ENCODE results near the gene ABCC9.

ABCC9 gene

DNA sequence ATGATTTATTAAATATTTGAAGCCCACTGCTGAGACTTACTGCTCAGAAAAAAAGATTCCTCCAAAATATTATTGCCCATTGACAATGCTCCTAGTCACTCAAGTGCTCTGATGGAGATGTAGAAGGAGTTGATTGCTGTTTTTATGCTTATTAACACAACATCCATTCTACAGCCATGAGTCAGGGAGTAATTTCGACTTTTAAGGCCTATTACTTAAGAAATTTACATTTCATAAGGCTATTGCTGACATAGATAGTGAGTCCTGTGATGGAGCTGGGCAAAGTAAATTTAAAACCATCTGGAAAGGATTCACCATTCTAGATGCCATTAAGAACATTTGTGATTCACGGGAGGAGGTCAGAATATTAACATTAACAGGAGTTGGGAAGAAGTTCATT lies 171.9 kb downstream of the ABCC9 start:
- DNase-seq = no peak

DNA sequence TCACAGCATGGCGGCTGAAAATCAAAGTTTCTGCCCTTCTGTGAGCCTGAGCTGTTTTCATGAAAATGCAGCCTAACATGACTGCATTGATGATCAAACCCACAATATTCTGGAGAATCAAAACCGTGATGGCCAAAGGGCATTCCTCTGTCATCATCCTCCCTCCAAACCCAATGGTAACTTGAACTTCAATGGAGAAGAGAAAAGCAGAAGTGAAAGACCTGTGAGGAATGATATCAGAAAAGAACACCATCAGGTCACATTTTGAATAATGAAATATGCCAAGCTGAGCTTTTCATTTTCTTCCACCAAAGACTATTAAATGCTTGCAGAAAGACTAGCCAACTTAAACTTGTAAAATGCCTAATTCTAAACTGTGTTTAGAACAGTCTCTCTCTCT lies 174.8 kb downstream of the ABCC9 start:
- DNase-seq = no peak

DNA sequence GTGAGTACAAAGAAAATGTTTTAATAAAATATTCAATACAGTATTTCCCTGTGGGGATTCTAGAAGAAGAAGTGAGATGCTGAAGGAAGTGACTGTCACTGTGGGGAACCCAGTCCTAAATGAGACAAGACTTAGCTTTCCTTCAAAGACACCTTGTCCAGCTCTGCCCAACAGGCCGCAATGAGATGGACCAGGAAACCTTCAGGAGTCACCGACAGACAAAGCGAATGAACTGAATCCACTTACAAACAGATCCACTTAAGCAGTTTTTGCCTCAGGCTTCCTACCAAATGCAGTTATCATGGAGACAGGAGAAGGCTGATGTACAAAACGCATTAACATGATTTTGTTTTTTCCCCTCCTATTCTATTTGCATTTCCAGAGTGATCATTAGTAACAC lies 176.3 kb downstream of the ABCC9 start:
- no peak for DNase-seq

DNA sequence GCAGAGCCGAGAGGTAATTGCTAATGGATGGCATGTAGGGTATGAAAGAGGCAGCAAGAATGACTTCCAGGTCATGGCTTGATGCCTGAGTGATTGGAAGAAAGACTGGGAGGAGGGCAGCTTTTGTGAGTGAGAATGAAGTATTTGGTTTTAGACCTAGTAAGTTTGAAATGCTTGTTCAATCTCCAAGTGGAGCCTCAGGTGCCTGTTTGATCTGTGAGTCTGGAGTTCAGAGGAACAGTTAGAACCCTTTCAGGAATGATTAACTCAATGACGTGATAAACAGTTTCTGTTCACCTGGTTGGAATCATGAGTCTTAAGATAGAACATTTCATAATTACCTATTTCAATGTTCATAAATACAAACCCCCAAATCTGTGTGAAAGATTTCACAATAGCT lies 177.2 kb downstream of the ABCC9 start:
- no peak for DNase-seq

DNA sequence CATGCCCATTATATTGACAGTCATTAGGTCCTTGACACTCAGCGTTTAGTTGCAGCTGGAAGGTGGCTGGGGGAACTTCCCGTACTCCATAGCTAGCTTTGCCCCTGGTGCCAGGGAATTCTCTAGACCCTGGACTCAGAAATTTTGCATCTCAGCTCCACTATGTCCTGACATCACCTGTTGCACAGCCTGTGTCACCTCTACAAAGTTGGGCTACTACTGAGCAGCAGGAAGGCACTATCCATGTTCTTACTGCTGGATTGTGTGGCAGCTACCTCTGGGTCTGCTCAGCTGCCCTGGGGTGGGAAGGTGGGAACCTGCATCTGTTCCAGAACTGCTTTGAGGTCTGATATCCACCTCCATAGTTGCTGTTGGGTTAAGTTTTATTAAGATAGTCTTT lies 177.7 kb downstream of the ABCC9 start:
- no peak for DNase-seq

DNA sequence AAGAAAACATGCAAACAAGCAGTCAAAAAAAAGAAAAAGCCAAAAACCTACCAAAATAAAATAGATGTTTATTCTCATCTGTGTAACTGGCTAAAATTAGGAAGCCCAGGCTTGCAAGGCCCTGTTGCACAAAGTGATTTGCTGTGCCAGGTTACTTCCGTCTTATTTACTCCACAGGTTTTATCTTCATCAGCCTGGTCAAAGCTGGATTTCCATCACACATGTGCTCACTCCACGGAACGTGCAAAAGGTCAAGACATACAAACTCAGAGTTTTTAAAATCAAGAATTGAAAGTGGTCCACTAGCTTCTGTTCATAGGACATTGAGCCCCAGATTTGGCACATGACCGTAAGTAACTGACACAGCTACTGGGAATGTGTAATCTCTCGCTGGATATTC lies 181.5 kb downstream of the ABCC9 start:
- no peak for DNase-seq

DNA sequence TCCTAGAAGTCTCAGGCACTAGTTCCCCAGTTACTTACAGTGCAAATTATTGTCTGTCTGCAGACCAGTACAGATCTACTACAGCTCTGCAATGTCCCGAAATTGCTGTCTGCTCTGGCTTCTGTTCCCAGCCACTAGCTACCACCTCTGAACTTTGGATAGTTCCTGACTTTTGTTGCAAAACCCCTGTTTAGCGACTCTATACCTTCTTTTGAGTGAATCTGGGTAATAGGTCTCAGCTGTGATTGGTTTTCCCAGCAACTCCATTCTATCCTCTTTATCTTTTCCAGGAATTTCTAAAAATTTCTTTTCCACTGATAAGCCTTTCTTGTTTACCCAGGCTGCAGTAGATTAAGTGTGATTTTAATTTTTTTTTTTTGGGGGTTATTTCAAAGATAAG lies 183.5 kb downstream of the ABCC9 start:
- DNase-seq = no peak

DNA sequence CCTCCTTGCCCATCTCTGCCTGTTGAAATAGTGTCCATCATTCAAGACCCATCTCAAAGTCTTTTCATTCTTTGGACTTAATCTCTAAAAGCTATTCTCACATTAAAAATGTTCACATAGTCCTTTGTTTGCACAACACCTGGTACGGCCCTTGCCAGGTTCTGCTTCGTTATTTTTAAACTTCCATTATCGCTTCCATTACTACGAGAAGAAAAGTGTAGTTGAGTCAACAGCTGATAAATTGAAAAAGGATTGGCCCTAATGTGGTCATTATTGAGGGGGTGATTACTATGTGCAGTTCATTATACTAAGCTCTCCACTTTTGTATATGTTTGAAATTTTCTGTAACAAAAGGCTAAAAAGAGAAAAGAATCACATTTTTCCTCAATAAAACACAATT lies 184.5 kb downstream of the ABCC9 start:
- no peak for DNase-seq

DNA sequence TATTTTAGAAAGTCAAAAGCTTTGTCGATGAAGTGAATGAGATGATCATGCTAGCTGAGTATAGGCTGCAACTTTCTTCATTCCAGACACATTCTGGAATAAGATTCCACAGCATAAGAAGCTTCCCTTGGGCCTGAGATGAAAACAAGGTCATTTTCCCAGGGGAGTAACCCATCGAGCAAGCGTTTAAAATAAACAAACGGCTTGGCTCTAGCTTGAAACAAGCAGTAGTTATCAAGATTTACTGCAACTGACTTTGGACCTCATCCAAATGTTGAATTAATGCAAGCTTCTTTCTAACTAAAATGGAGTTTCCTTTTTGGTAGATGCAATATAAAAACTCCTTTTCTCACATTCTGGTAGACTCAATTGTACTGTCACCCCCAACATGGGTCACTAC lies 189.7 kb downstream of the ABCC9 start:
- no peak for DNase-seq
